Stimulated activated CD4-positive, alpha-beta T cell treated with anti-CD3 and anti-CD28 coated beads, Interleukin-12 subunit alpha, Interleukin-12 subunit beta, amount 100 ng/mL, for 4 hours (primary cell): ENCODE data around the gene ZNF366.

Experiments
- DNase-seq: peaks from one replicate; pipeline ENCODE4 v3.0.0-alpha.2; 2020

Gene ZNF366

GRCh38 chr5:72464071-72464470 is 43.1 kb downstream of the ZNF366 start:
- DNase-seq: no peak

- DNase-seq: no peak
Observed at GRCh38 chr5:72463449-72464052, 43.7 kb downstream of the ZNF366 start.

- DNase-seq: no peak
Observed at GRCh38 chr5:72460413-72460812, 46.8 kb downstream of the ZNF366 start.

- DNase-seq: no peak
Observed at GRCh38 chr5:72459913-72460312, 47.3 kb downstream of the ZNF366 start.

DNA sequence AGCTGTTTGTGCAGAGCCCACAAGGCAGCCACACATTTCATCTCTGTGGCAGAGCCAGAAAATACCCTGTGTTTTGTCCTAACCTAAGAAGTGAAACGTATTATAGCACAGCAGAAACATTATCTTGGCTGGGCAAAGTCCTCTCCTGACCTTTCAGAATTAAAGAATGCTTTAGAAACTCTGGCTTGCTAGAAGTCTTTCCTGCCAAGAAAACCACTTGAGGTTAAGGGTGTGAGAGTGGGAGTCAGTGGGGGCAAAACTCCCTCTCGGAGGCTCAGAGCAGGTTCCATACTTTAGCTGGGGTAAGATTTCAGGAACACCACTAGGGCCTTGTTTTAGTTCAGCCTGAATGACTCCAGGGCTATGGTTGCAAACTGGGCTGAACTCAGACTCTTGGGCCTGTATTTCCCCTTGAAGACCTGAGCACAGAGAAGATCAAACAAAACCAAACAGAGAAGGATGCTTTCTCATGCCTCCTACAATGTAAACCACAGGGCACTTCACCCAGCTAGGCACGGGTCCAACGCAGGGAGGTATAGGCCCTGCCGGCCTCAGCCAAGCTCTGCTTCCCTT is 48.0 kb downstream of the ZNF366 start:
- no peak for DNase-seq

- DNase-seq: no peak
Observed at GRCh38 chr5:72458407-72458806, 48.8 kb downstream of the ZNF366 start.

DNA sequence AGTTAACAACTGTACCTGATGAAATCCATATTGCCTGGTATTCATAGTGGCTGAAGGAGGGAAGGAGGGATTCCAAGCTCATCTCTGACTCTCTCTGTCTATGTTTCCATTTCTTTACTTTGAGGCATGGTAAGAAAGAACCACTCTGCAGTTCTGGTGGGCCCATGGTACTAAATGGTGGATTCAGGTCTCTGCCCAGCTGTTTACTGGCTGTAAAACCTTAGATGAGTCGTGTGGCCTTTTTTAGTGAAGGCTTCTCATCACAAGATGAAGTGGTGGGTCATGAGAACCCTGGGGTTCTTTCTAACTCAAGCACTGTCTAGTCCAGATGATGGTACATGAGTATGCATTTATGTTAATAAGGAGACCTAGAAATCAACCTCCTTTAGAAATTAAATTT is 49.7 kb downstream of the ZNF366 start:
- no peak for DNase-seq

DNA sequence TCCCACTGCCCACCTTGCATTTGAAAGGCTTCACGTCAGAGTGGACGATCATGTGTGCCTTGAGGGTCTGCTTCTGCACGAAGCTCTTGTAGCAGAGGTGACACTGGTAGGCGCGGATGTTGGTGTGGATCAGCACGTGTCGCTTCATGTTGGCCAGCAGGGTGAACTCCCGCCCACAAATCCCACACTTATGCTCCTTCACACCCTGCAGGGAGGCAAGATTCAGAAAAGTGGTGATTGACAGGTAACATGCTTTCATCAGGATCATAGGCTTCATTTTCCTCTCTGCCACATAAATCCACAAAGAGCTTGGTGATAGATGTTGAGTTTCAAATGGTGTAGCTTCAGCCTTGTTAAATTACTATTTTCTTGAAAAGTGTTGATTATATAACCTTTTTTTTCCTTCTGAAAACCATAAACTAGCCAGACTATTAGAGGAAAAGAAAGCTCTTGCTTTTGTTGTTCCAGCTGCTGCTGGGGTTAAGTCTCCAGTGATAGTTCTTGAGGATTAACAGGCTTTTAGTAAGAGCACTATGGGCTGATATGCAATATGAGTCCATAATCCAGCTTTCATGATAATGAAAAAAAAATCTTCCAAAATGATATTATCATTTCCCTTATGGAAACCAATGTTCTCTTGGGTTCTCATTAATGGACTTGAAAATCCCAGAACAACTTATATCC is 50.7 kb downstream of the ZNF366 start:
- DNase-seq: no peak

- no peak for DNase-seq
Observed at GRCh38 chr5:72455476-72455875, 51.7 kb downstream of the ZNF366 start.

- DNase-seq: no peak
Observed at GRCh38 chr5:72454996-72455395, 52.2 kb downstream of the ZNF366 start.

- DNase-seq: no peak
Observed at GRCh38 chr5:72453246-72453775, 53.9 kb downstream of the ZNF366 start.

DNA sequence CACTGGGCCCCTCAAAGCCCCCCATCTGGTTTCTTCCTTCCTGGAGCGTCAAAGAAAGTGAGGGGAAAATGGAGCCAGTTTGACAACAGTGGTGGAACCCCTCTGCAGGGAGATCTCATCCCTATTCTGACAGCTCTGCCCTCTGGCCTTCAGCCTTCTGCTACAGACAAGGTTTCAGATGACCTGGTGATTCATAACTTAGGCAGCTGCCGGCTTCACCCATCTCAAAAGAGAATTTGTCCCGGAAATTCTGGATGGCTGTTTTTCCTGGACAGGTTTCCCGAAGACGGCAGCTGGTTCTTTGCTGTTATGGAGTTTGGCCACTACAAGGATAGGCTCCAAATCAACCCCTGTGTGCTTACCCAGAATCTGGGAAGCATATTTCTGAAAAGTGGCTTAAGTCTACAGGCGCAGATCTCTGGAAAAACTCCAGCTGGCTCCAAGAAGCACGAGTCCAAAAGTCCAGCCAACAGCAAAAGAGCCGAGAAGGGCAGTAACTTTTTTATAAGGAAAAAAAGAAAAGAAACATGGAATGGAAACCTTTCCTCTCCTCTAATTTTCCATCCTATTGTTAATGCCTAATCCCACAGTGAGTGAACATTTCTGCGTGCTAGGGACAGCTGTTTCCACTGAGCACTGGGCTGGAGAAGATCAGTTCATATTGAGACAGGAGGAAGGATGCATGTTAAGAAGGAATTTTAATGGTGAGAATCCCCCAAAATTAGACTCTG is 54.5 kb downstream of the ZNF366 start:
- no peak for DNase-seq

- no peak for DNase-seq
Observed at GRCh38 chr5:72451741-72452505, 55.3 kb downstream of the ZNF366 start.

- no peak for DNase-seq
Observed at GRCh38 chr5:72448368-72448767, 58.8 kb downstream of the ZNF366 start.

DNA sequence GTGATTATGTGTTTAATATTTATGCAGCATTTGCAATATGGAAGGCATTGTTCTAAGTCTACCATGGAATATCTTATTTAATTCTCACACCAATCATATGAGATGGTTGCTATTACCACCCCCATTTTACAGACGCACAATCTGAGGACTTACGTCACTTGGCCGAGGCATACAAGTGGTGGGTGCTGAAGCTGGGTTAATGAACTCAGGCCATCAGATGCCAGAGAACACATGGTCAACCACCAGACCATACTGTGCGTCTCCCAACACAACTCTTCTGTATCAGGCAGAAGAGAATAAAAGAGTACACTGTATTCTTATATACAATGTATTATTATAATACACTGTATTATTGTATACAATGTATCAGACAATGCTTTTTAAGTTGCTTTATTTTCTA is 59.5 kb downstream of the ZNF366 start:
- no peak for DNase-seq

DNA sequence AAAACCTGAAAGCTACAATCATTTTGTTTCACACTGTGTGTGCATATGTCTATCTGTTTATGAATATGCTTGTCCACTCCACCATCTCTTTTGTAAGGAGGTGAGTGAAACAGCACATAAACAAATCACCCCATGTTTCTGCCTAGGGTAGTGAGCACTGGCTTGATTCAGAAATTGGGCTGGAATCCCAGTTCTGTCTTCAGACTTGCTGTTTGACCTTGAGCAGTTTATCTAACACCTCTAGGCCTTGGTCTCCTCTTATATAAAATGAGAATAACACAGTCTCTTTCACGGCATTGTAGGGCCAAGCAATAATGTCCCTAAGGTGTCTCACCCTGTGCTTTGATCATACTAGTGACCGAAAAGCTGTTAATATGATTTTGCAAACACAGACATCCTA is 61.2 kb downstream of the ZNF366 start:
- no peak for DNase-seq

GRCh38 chr5:72443883-72444282 is 63.3 kb downstream of the ZNF366 start:
- no peak for DNase-seq

DNA sequence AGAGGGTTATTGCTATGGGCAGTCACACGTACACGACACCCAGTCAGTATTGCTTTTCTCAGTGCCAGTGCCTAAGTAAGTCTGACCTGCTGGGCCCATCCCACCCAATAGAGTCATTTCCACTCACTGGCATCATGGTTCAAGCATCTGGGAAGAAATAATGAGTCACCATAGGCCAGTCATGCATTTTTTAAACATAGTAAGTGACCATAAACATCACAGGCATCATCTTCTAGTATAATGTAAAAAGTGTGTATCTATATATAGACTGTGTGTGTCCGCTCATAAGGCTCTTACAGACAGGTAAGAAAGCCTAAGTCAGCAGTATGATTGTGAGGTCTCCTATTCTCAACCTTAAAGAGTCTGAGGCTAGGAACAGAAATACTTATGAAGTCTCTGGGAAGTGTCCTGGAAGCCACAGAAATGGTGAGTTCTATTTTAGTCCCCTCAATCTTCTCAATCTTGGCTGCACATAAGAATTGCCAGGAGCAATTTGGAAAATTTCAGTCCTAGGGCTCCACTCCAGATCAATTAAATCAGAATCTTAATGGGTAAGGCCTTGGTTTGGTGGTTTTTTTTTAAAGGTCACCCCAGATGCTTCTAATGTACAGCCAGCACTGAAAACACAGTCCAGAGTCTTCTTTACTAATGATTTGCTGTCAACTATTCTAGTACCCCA is 65.2 kb downstream of the ZNF366 start:
- no peak for DNase-seq

DNA sequence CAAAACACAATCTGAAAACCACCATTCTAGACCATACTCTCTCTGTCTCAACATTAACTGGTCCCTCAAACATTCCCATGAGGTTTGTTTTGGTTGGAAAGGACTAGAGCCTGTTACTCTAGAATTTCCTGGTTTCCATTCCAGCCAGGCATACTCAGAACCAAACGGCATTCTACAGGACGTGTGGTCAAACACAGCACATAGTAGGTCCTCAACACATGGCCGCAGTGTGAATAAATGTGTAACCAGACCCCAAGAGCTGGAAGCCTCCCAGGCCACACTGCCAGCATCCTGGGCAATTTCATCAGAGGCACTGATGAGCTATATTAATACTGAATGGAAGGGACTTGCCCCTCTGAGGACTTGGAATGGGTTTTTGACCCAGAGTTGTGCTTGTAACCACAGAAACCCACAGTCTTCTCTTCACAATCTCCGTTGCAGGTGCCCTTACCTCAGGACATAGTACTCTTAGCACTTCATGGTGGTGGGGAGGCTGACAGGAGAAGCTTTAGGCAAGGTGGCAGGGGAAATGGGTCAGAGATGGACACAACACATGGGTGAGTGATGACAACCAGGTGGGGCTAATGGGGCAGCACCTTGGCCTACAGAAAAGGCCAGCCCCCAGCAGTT is 66.0 kb downstream of the ZNF366 start:
- no peak for DNase-seq

GRCh38 chr5:72440207-72440638 is 67.0 kb downstream of the ZNF366 start:
- no peak for DNase-seq

DNA sequence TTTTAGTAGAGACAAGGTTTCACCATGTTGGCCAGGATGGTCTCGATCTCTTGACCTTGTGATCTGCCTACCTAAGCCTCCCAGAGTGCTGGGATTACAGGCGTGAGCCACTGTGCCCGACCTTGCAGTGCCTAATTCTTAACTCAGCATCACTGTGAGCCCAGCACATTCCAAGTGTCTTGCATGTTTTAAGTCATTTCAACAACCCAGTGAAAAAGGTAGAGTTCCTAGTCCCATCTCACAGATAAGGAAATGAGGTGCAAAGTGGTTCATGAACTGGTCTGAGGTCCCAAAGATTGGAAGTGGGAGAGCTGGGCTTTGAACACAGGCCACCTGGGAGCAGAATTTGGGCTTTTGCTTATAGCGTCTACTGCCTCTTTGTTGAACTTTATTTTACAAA is 68.0 kb downstream of the ZNF366 start:
- no peak for DNase-seq

- no peak for DNase-seq
Observed at GRCh38 chr5:72438141-72438540, 69.1 kb downstream of the ZNF366 start.
